ENCODE measurements around the gene SYT13. TPM values are rescaled to one million over a fixed set of nuclear protein-coding genes. Genes with fewer than 3 reads are reported as not detected.

The SYT13 gene
- total RNA-seq, 1 donor, result not detected

DNA sequence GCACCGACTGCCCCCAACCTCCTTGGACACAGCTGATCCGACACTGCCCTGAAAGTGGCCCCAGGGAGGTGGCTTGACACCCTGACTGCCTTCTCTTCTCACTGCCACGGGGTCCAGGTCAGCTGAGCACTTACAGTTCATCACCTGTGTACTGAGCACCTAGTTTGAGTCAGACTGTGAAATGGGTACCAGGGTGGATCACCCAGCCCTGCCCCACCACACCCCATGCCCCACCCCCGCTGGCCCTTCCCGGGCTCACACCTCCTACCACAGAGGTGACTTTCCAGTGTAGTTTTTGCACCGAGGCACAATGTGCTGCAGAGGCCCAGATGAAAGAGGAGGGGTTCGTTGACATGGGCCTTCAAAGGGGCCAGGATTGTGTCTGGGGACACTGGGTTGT is 80.2 kb downstream of the SYT13 start:
- TF ChIP-seq CTCF (IDR thresholded peaks at IDR 0.05; ENCODE audit: insufficient read depth, low read length), result no peak
- no peak overlapping the region for H3K4me3 ChIP-seq (ENCODE audit: low read depth, low read length)
- DNase-seq (ENCODE audit: low read depth), result no peak

DNA sequence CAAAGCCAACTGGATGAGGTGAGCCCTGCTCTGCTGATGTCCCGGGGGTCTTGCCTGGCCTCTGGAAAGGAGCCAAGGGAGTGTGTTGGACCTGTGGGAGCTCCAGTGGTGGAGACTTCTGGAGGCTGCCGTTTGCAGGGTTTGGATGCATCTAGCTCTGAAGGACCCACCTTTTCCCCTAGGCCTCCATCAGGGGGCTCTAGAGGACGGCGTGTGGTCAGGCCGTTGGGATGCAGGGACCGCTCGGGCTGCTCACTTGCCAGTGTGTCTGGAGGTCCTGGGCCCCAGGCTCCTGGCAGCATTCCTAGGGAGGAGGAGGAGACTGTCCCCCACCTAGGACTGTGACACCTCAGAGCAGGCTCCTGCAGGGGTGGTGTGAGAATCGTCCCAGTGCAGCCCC is 81.4 kb downstream of the SYT13 start:
- TF ChIP-seq CTCF (IDR thresholded peaks at IDR 0.05; ENCODE audit: insufficient read depth, low read length), result no peak
- no peak overlapping the region for H3K4me3 ChIP-seq (ENCODE audit: low read depth, low read length)
- no peak for DNase-seq (ENCODE audit: low read depth)

DNA sequence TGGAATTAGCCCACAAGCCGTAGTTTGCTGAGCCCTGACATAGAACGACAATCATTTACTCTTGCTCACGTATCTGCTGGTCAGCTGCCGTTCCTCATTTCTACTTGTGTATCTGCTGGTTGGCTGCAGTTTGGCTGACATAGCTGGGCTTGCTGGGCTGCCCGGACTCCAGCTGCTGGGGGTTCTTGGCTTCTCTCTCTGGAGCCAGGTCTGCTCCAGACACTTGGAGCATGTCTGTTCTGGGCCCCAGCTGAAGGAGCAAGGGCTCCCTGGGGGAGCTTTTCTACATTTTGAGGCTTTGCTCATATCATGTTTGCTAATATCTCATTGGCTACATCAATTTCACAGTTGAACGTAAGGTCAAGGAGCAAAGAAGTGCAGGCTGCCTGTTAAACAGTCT is 92.4 kb downstream of the SYT13 start:
- DNase-seq (ENCODE audit: low read depth), result no peak
- TF ChIP-seq CTCF (IDR thresholded peaks at IDR 0.05; ENCODE audit: insufficient read depth, low read length), result no peak
- no peak overlapping the region for H3K4me3 ChIP-seq (ENCODE audit: low read depth, low read length)

Other genes with a start within 250 kb of the SYT13 start
- 3.4 and 5.3 TPM in 2 replicates for gene PRDM11, start 139.7 kb downstream of the SYT13 start, total RNA-seq (ENCODE audit: low replicate concordance)

Measured in fibroblast of the aortic adventitia (primary cell).